Heart right ventricle (tissue), 16 donors: Measurements from ENCODE around the gene RCL1. TPM values are rescaled to one million over a fixed set of nuclear protein-coding genes. Genes with fewer than 3 reads are reported as not detected.

Experiments
- ATAC-seq, 8 donors: fragments of 200-7000 bp; cut with Tn5 transposase; one replicate each; pipeline ENCODE4 v1.9.1; 2020; ENCODE audit warnings: mild to moderate bottlenecking in 8 of 8, moderate library complexity in 8 of 8, moderate number of reproducible peaks in 1 of 8
- DNase-seq, 2 donors: peaks; one replicate each; pipeline ENCODE4 v3.0.0-alpha.2; 2020
- H3K27ac ChIP-seq, 10 donors: fragments of 200-600 bp; sonication (generic) in 2 of 10; one replicate each; pipeline versions ENCODE4 v1.5.0 to v1.8.0; 2020 to 2022; ENCODE audit warnings: mild to moderate bottlenecking in 3 of 10
- H3K27me3 ChIP-seq, 7 donors: fragments of 200-600 bp; one replicate each; pipeline ENCODE4 v1.8.0; 2021 to 2022; ENCODE audit warnings: mild to moderate bottlenecking in 2 of 7
- H3K36me3 ChIP-seq, 9 donors: fragments of 200-600 bp; sonication (generic) in 1 of 9; one replicate each; pipeline versions ENCODE4 v1.5.0 to v1.8.0; 2020 to 2022; ENCODE audit warnings: mild to moderate bottlenecking in 2 of 9
- H3K4me1 ChIP-seq, 9 donors: fragments of 200-600 bp; sonication (generic) in 1 of 9; one replicate each; pipeline versions ENCODE4 v1.5.0 to v1.8.0; 2020 to 2022; ENCODE audit warnings: mild to moderate bottlenecking in 4 of 9
- H3K4me3 ChIP-seq, 10 donors: fragments of 200-600 bp; sonication (generic) in 2 of 10; one replicate each; pipeline versions ENCODE4 v1.5.0 to v1.8.0; 2020 to 2022; ENCODE audit warnings: mild to moderate bottlenecking in 7 of 10, moderate library complexity in 2 of 10
- H3K9me3 ChIP-seq, 11 donors: fragments of 200-600 bp in 10 of 11; sonication (generic) in 2 of 11; one replicate each; pipeline versions ENCODE4 v1.5.0 to v1.8.0; 2013 to 2022; ENCODE audit warnings: mild to moderate bottlenecking in 2 of 11, control low read depth in 1 of 11, moderate library complexity in 1 of 11
- CTCF ChIP-seq, 9 donors: fragments of 200-600 bp; sonication (generic) in 2 of 9; IDR thresholded peaks; one replicate each; pipeline versions ENCODE4 v1.5.0 to v1.8.0; 2021 to 2022; ENCODE audit warnings: antibody characterized with exemption in 9 of 9, mild to moderate bottlenecking in 5 of 9, moderate library complexity in 1 of 9
- WGBS, 2 donors: extraction: QIAGEN DNeasy Blood & Tissue Kit; methylation state at CpG; one replicate each; pipeline ENCODE4 v1.1.7; 2013; ENCODE audit warnings: inconsistent platforms in 1 of 2; 5-methylcytosine and 5-hydroxymethylcytosine counted together
- intact Hi-C, 10 donors: fragments of 100-400 bp; cut with DNase I; formaldehyde crosslinking; loops; one replicate each; pipeline versions ENCODE4 v1.11.1 to v1.14.2; 2022
- polyA plus RNA-seq, 2 donors: library from polyadenylated mRNA; stranded (reverse); fragments of 200-250 nt; gene quantifications; one replicate each; pipeline ENCODE4 v1.2.3, GENCODE V29; 2013
- total RNA-seq, 10 donors: library from RNA; stranded (reverse); fragmentation: NEBNext Ultra II Directional in 3 of 10; extraction: Animal tissue kit (Norgen Biotek cat#: 25700) in 3 of 10; gene quantifications; one replicate each; pipeline versions ENCODE4 v1.2.1 to v1.2.4, GENCODE V29; 2021 to 2023
- donor health status: Arrhythmogenic right ventricular cardiomyopathy.
- donor health status: ischemic (EF 13 %, LVEDD 7.1; RV severe dilation, severe dysfunction).
- donor health status: healthy with polysubstance abuse.
- donor health status: DM: no; HTN: yes; CAD: no.
- donor health status: DM: no; HTN: no; CAD: no.
- donor health status: ischemic (EF 25% LVEDD 6.9; RV normal size, moderate dysfunction).
- donor health status: ischemic (EF 25% LVEDD 5.7; RV mildly dilated, moderate dysfunction).
- donor health status: healthy.
- donor health status: DM: yes; HTN: yes; CAD: no.
- donor health status: Ischemic cardiomyopathy.
- donor health status: ischemic (EF 35%, LVEDD 5.7; RV mildly dilated, moderate dysfunction).
- donor health status: nonischemic (EF 11% LVEDD 7.7; RV severe dilation, severe dysfunction).
- donor health status: DM: yes; HTN: yes; CAD: no.
- donor health status: PGD.
- donor health status: ischemic (EF 29% LVEDD 5.4; RV normal size, mild dysfunction).
- donor health status: nonischemic (EF 23%, LVEDD 6.1; RV moderate dilation, normal function).

The RCL1 gene
- total and polyA plus RNA-seq, 12 donors, result 4.8 to 9.9 (median 6.8) TPM

- TF ChIP-seq CTCF (IDR thresholded peaks at IDR 0.05), result no peak
- H3K27me3 ChIP-seq, result no peaks in the 10 kb centered on the region
- ATAC-seq (peak in 7 of 8 donors; percentile 22 to 84 (median 68)), DNase-seq (peak; percentile 42 to 44)
- no peak overlapping the region for H3K27ac ChIP-seq
- H3K4me3 ChIP-seq, result no peak overlapping the region
- WGBS, 2 donors, result 26 to 36% methylated on average over 4 of the region's 4 CpGs
- no peaks in the 10 kb centered on the region for H3K36me3 ChIP-seq
- H3K4me1 ChIP-seq, result peaks cover 0 to 8% (median 5%) of the 10 kb centered on the region in 9 donors
- intact Hi-C loops, result no loop called here
- no peaks in the 10 kb centered on the region for H3K9me3 ChIP-seq
Observed at GRCh38 chr9:4887556-4887955, 94.8 kb downstream of the RCL1 start.

- Histone ChIP-seq H3K4me3 (no peak overlapping the region), H3K36me3 (no peaks in the 10 kb centered on the region), H3K27me3 (no peaks in the 10 kb centered on the region), H3K4me1 (peaks cover 0 to 8% (median 5%) of the 10 kb centered on the region in 9 donors), H3K9me3 (no peaks in the 10 kb centered on the region), H3K27ac (no peak overlapping the region)
- TF ChIP-seq CTCF (IDR thresholded peaks at IDR 0.05), result no peak
- 85 to 94% methylated on average over 3 of the region's 3 CpGs for WGBS, 2 donors
- ATAC-seq (no peak), DNase-seq (no peak)
- intact Hi-C loops, result no loop called here
Observed at GRCh38 chr9:4890242-4890641, 97.5 kb downstream of the RCL1 start.

GRCh38 chr9:4890929-4891328 is 98.2 kb downstream of the RCL1 start:
- WGBS, 2 donors, result 40 to 47% methylated on average over 2 of the region's 2 CpGs
- Histone ChIP-seq H3K9me3 (no peaks in the 10 kb centered on the region), H3K27ac (no peak overlapping the region), H3K27me3 (no peaks in the 10 kb centered on the region), H3K4me3 (no peak overlapping the region), H3K4me1 (peaks cover 0 to 8% (median 5%) of the 10 kb centered on the region in 9 donors), H3K36me3 (no peaks in the 10 kb centered on the region)
- intact Hi-C loops, result no loop called here
- DNase-seq, result no peak
- ATAC-seq, result no peak
- no peak for TF ChIP-seq CTCF (IDR thresholded peaks at IDR 0.05)

GRCh38 chr9:4891674-4892073 is 98.9 kb downstream of the RCL1 start:
- no peak for TF ChIP-seq CTCF (IDR thresholded peaks at IDR 0.05)
- no peak for ATAC-seq
- Histone ChIP-seq H3K36me3 (no peaks in the 10 kb centered on the region), H3K9me3 (peaks cover 0 to 5% (median 0%) of the 10 kb centered on the region in 11 donors), H3K27ac (no peak overlapping the region), H3K27me3 (no peaks in the 10 kb centered on the region), H3K4me1 (peaks cover 0 to 8% (median 5%) of the 10 kb centered on the region in 9 donors), H3K4me3 (no peak overlapping the region)
- no peak for DNase-seq
- intact Hi-C loops, result no loop called here
- WGBS, 2 donors, result 97 to 98% methylated on average over 3 of the region's 3 CpGs
